ENCODE results near the gene DKC1.

The DKC1 gene

GRCh38 chrX:154762537-154763296, at the start of gene DKC1:
Gene DKC1 (plus strand): TSS chrX:154762864. CDS start chrX:154762966, 102 bp downstream.
- in situ Hi-C loops (cut with MboI; ENCODE audit: low sequenced_read_pairs): no loop called here

GRCh38 chrX:154714925-154715324, 47.7 kb upstream of the DKC1 start:
- in situ Hi-C loops (cut with MboI; ENCODE audit: low sequenced_read_pairs): no loop called here

- in situ Hi-C loops (cut with MboI; ENCODE audit: low sequenced_read_pairs): no loop called here
These were observed 46.8 kb upstream of the DKC1 start for GRCh38 chrX:154715825-154716224.

GRCh38 chrX:154717824-154718223, 44.8 kb upstream of the DKC1 start:
- in situ Hi-C loops (cut with MboI; ENCODE audit: low sequenced_read_pairs): no loop called here

- in situ Hi-C loops (cut with MboI; ENCODE audit: low sequenced_read_pairs): no loop called here
These were observed 44.0 kb upstream of the DKC1 start for GRCh38 chrX:154718616-154719015.

- in situ Hi-C loops (cut with MboI; ENCODE audit: low sequenced_read_pairs): no loop called here
These were observed 43.5 kb upstream of the DKC1 start for GRCh38 chrX:154719132-154719675.

- in situ Hi-C loops (cut with MboI; ENCODE audit: low sequenced_read_pairs): no loop called here
These were observed 42.6 kb upstream of the DKC1 start for GRCh38 chrX:154720067-154720466.

GRCh38 chrX:154721155-154721554, 41.5 kb upstream of the DKC1 start:
- in situ Hi-C loops (cut with MboI; ENCODE audit: low sequenced_read_pairs): no loop called here

- in situ Hi-C loops (cut with MboI; ENCODE audit: low sequenced_read_pairs): no loop called here
These were observed 37.5 kb upstream of the DKC1 start for GRCh38 chrX:154724993-154725756.

- in situ Hi-C loops (cut with MboI; ENCODE audit: low sequenced_read_pairs): no loop called here
These were observed 35.2 kb upstream of the DKC1 start for GRCh38 chrX:154727418-154727817.

GRCh38 chrX:154727871-154728270, 34.8 kb upstream of the DKC1 start:
- in situ Hi-C loops (cut with MboI; ENCODE audit: low sequenced_read_pairs): no loop called here

GRCh38 chrX:154728431-154729190, 34.1 kb upstream of the DKC1 start:
- in situ Hi-C loops (cut with MboI; ENCODE audit: low sequenced_read_pairs): no loop called here

GRCh38 chrX:154729439-154729838, 33.2 kb upstream of the DKC1 start:
- in situ Hi-C loops (cut with MboI; ENCODE audit: low sequenced_read_pairs): no loop called here

GRCh38 chrX:154730253-154730891, 32.3 kb upstream of the DKC1 start:
- in situ Hi-C loops (cut with MboI; ENCODE audit: low sequenced_read_pairs): no loop called here

GRCh38 chrX:154731184-154731583, 31.5 kb upstream of the DKC1 start:
- in situ Hi-C loops (cut with MboI; ENCODE audit: low sequenced_read_pairs): no loop called here

- in situ Hi-C loops (cut with MboI; ENCODE audit: low sequenced_read_pairs): no loop called here
These were observed 30.8 kb upstream of the DKC1 start for GRCh38 chrX:154731881-154732280.

- in situ Hi-C loops (cut with MboI; ENCODE audit: low sequenced_read_pairs): no loop called here
These were observed 30.1 kb upstream of the DKC1 start for GRCh38 chrX:154732421-154733065.

- in situ Hi-C loops (cut with MboI; ENCODE audit: low sequenced_read_pairs): no loop called here
These were observed 29.6 kb upstream of the DKC1 start for GRCh38 chrX:154733066-154733425.

- in situ Hi-C loops (cut with MboI; ENCODE audit: low sequenced_read_pairs): no loop called here
These were observed 28.4 kb upstream of the DKC1 start for GRCh38 chrX:154734061-154734781.
